HL-60/S4 (cell line): ENCODE data around the gene WNT7A.

Source experiments
- in situ Hi-C: fragments of 300-500 bp; cut with MboI; formaldehyde crosslinking; loops from 2 replicates; pipeline ENCODE4 v1.14.3; 2022; ENCODE audit warnings: low sequenced_read_pairs

WNT7A gene

DNA sequence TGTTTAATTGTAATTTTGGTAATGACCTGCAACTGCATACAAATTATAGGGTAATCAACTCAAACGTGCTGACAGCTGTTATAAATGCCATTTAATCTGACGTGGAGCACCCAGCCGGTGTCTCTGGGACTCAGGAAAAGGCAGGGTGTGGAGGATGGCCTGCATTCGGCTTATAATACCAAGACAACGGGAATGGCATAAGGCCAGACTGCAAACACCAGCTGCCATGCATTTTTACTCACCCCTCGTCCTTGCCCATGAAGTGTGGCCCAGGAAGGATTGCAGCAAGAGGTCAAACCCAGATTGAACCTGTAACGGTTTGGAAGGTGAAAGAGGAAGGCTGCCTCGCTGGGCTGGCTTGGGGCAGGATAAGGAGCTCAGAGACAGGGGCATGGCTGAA is 96.4 kb downstream of the WNT7A start:
- in situ Hi-C loops: no loop called here

GRCh38 chr3:13782501-13782900 is 97.4 kb downstream of the WNT7A start:
- in situ Hi-C loops: no loop called here

GRCh38 chr3:13781417-13781816 is 98.5 kb downstream of the WNT7A start:
- in situ Hi-C loops: no loop called here

DNA sequence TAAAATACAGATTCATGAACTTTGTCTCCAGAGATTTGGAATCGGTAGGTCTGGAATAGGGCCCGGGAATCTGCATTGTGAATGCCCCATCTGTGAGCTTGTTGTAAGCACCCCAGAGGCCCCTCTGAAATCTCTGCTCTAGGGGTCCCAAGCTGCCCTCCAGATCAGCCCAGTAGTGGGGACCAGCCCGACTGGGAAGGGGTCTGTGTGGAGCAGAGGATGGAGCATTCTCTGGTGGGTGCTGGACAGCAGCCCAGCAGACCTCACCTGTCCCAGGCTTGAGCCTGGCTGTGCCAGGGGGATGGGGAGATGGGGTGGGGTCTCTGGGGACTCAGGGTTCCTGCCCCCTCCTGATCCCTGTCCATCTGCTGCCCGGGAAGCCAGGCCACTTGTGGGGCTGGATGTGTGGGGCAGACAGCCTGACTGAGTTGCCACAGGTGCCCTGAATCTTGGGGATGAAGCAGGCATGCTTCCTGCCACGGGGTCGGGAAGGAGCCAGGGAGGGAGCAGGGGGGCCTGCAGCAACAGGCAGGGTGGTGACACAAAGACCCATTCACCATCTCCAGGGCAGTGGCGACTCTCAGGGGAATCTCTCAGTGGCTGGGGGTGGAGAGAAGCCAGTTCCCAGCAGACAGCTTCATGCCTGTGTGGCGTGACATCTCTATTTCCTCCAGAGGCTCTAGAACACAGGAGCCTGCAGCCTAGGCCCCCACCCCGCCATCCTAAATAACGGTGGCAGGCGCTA is 99.3 kb downstream of the WNT7A start:
- in situ Hi-C loops: no loop called here

DNA sequence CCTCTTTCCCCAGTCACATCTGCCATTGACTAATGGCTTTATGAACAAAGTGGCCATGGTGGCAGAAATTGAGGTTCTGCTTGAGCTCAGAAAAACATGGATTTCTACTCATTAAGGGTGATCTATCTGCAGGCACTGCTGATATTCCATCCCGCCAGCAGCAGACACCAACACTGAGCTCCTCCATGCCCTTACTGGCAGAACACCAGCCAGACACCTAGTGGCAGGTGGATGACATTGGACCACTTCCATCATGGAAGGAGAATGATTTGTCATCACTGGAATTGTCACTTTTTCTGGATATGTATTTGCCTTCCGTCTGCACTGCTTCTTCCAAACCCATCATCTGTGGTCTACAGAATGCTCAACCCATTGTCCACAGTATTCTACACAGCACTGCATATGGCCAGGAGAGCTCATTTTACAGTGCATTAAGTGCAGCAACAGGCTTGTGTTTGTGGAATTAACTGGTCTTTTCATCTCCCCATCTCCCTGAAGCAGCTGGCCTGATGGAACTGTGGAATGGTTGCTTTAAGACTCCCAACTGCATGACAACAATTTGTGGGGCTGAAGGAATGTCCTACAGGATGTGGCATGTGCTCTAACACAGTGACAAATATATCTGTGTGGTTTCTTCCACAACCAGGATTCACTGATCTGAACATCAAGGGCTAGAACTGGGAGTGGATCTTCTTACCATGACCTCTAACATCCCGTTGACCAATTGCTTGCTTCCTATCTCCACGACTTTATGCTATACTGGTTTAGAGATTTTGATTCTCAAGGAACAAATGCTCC is 103.4 kb downstream of the WNT7A start:
- in situ Hi-C loops: no loop called here

DNA sequence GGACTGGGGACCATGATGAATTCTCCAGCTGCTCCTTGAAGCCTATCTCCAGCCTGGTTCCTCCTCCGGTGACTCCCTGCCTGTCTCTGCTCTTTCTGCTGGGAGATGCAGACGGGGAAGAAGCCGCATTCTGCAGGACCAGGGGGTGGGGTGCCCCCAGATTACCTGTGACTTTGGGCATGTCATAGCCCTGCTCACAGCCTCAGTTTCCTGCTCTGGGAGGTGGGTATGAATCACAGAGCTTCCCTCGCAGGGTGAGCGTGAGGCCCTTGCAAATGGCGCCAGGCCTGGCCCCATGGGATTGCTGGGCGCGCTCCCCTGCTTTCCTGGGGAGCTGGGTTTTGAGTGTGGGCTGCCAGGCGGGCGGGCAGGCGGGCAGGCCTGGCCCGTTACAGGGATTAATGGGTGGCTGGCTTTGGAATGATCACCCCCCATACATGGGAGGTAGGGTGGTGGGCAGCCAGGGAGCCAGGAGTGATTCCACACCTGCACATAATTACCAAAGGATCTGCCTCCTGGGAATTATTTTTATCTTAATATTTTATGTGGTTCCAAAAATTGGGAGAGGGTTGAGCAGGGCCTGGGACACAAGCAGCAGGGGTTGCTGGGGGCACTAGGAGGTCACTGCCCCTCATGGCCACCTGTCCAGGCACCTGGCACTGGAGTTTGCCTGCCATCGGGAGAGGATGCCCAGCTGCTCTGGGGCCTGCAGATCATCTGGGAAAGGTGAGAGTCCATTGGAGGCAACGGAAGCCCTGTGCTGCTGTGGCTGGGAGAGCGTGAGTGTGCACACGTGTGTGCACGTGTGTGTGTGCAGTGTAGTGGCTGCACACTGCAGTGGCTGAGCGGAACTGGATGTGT is 106.8 kb downstream of the WNT7A start:
- in situ Hi-C loops: no loop called here

DNA sequence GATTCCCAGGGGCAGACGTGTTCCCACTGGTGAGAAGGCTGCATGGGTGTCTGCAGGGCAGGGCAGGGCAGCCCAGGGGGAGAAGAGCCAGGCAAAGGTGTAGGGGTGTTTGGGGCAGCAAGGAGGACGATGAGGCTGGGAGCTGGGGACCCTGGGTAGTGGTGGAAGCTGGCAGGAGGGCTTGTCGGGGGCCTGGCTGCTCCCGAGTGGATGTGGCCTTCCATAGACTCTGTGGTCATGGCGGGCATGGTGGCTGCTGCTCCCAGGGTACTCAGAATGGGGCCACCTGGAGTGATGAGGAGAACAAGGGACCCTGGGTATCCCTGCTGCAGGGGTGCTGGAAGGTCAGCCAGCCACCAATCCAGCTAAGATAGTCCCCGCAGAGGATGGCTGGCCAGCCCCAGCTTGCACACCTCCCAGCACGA is 107.5 kb downstream of the WNT7A start:
- in situ Hi-C loops: no loop called here

DNA sequence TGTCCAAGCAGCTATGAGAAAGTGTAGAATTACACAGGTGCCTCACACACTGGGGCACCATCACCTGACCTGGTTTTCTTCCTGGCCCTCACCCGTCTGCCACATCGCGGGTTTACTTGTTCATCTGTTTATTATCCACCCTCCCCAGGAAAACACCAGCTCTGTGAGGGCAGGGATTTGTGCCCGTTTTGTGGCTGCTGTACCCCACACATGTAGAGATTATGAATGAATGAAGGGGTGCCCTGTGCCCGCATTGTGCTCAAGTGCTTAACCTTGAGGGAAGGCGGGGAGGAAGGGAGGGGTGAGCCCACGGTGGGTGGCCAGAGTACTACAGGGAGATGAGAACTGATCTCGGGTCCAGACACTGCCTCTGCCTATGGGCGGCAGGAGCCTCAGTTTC is 108.4 kb downstream of the WNT7A start:
- in situ Hi-C loops: no loop called here

GRCh38 chr3:13770170-13771169 is 109.4 kb downstream of the WNT7A start:
- in situ Hi-C loops: no loop called here

DNA sequence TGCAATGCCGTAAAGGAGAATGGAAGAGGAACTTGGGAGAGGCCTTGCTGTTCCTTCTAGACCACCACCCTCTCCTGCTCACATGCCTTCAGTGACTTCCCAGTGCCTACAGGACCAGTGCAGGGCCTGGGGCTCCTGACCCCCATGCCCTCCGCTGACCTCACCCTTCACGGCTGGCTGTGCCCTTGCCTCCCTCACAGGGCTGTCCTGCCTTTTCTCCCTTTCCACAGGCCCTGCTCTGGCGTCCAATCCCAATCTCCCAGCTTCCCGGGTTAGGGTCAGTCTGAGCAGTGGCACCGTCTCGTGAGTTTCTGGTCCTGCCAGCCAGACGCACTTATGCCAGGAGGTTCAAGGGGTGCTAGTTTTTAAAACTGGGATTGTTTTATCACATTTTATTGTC is 110.4 kb downstream of the WNT7A start:
- in situ Hi-C loops: no loop called here

DNA sequence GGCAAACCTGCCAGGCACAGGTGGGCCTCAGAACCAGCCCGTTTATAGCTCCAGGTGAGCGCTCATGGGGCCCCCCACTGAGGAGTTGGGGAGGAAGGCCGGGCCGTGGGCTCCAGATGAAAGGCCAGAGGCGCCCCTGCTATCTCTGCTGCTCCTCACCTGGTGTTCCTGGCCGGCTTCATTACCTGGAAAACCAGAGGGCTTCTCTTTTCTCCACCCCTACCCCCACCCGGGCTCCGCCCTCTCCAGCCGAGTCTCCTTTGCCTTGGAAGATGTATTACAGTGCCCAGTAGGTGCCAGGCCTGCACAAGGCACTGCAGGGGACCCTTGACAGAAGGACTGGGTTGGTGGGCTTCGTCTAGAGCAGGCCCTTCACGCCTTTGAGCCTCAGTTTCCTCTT is 111.4 kb downstream of the WNT7A start:
- in situ Hi-C loops: no loop called here

GRCh38 chr3:13767896-13768295 is 112.0 kb downstream of the WNT7A start:
- in situ Hi-C loops: no loop called here

DNA sequence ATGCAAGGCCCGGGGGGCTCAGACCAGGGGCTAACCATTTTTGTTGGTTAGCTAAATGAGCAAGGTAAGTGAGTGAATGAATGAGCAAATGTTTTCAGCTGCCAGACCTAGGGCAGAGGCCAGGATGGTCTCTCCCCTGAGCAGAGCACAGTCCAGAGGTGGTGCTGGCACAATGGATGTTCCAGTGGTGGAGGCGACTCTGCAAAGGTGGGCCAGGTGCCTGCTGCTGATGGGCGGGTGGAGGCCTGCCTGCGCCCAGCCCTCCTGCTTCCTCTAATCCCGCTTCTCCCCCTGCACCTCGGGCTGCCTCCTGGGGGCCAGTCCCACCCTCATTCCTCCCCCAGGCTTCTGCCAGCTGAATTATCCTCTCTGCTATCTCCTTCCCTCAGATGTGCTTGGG is 112.8 kb downstream of the WNT7A start:
- in situ Hi-C loops: no loop called here
